HG03060 (cell line): Measurements from ENCODE around the gene PCSK9.
A peak's percentile ranks its signal among the peaks of the same experiment; 100 is the strongest.
"Not testable (repeated sequence)": the region's sequence is repeated elsewhere in the genome, so short reads cannot be mapped to it uniquely, and the experiment has no call there.

Experiments used
- ATAC-seq: cut with Tn5 transposase; IDR thresholded peaks from one replicate; pipeline ENCODE4 v1.9.1; 2021; ENCODE audit warnings: low read depth, moderate number of reproducible peaks; ENCODE audit not compliant: unreplicated experiment

Gene PCSK9

DNA sequence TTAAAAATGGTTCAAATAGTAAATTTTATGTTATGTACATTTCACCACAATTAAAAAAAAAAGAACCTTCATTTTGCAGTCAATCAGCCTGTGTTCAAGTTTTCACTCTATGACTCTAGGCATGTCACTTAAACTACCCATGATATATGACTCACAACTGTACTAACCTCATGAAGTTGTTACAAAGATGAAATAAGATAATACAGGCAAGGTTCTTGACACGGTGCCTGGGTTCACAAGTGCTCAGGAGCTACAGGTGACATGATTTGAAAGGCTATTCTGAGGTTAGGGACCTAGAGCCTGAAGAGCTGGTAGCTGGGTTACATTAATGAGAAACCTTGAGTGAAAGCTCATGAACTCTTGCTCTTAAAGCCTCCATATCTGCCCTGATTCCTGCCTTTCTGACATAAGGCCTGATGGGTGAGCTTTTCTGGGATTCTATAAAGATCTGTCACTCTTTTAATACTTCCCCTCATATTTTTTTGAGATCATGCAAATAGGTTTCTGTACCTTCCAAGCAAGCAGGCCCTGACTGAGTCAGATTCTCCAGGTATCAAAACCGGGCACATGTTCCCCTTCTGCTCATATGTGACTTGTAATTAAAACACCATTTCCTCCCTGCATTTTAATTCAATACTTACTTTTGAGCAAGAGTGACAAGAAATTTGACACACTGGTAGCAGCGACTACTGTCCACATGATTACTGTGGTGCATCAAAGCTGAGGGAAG, 34.0 kb downstream of the PCSK9 start:
- ATAC-seq: peak; percentile 56

GRCh38 chr1:55074455-55074854, 35.1 kb downstream of the PCSK9 start:
- no peak for ATAC-seq

GRCh38 chr1:55076356-55076755, 37.0 kb downstream of the PCSK9 start:
- no peak for ATAC-seq

DNA sequence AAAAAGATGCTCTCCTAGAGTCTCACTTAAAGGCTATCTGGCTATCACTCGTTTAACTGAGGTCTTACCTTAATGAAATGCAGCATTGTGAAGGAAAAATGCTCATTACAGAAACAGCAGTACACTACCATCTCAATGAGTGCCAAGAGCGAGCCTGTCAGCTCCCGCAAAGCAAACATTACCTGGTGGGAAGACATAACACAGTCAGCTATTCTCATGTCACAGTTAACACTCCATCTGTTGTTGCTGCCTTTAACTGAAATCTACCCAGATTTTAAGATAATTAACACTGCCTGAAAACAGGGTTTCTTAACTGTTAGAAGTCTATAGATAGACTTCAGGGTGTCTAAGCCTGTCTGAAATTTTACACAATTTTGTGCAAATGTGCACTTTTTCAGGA, 39.1 kb downstream of the PCSK9 start:
- ATAC-seq: no peak

DNA sequence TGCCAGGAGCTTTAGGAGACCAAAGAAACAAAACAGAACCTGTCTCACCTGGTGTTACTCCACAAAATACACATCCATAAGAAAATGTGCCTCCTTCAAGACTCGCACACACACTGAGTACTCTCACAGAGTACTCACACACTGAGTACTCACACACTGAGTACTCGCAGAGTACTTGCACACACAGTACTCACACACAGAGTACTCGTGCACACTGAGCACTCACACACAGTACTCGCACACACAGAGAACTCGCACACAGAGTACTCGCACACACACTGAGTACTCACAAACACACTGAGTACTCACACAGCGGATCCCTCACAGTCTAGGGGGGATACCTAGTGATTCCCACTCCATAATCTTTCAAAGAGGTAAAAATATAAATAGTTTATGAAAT, 40.3 kb downstream of the PCSK9 start:
- ATAC-seq: no peak

DNA sequence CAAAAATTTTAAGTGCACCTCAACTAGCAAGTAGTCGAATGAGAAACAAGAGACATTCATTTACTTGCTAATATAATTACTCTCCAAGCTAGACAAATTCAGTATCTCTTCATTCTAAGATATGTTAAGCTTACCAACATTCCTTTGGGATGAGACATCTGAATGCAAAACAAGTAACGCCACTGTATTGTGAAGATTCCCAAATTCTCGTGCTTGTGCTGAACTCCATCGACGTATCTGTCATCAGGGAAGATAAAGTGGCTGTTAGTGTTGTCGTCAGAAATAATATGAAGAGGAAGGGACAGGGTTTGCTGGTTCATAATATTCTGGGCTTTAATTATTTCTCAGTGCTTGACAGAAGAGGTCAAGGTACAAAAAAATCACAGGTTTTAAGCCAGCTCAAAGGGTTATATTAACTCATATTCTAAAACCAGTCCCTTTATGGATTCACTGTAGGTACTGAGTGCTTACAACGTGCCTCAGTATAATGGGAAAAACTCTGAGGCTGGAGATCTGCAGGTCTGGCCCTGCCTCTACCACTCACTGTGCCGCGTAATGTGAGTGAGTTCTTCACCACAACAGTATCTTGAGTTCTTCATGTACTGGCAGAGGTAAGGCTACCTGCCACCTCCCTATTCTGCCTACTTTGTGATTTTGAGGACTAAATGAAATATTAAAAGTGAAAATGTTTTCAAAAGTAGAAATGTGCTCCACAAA, 42.0 kb downstream of the PCSK9 start:
- no peak for ATAC-seq

- ATAC-seq: no peak
Measured at GRCh38 chr1:55081905-55082296, 42.6 kb downstream of the PCSK9 start.

DNA sequence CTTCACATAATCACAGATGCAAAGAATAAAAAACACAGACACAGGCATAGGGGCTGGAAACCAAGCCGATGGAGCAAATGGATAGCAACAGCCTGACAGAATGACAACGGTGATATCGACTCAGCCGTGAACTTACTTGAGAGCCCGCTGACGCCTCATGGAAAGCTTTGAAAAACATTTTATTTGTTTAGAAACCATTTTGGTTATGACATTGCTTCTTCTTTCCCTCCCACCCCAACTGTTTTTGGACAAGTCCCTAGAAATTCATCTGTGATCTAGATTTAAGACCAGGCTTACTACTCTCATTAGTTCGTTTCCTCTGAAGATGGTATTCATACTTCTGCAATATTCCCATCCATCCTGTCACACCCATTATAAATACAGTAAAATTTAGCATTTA, 44.9 kb downstream of the PCSK9 start:
- no peak for ATAC-seq

DNA sequence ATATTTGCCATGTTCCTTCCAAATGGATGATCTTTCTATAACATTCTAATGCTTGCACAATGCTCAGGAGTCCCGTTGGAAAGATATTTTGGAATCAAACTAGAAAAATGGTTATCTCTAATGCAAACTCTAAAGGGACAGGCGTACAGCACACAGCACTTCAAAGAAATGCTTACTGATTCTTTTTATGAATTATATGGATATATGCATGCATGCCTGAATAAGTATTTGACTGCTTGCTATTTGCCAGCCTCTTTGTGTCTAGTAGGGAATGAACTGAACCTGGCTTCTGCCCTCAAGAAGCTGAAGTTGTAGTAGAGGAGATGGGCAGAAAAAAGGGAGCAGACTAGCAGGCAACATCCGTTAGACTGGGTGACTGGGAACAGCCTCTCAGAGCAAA, 48.1 kb downstream of the PCSK9 start:
- ATAC-seq: no peak

DNA sequence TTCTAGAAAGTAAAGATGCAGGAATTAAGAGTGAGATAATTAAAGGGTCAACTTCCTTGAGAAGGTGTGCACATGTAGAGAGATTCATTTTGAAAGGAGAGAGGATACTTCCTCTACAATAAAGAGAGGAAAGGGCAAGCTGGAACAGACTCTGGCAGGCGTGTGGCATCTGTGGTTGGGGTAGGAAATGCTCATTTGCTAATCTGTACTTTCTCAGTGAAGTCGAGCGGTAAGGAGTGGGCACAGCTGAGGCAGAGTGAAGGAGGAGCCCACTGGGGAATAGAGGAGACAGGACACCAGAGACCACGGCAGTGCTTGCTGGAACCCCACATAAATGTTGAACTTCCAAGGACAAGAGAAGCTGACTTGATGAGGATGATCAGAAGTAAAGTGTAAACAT, 49.1 kb downstream of the PCSK9 start:
- no peak for ATAC-seq

- no peak for ATAC-seq
Measured at GRCh38 chr1:55089683-55090082, 50.3 kb downstream of the PCSK9 start.

GRCh38 chr1:55092475-55092874, 53.1 kb downstream of the PCSK9 start:
- ATAC-seq: no peak

DNA sequence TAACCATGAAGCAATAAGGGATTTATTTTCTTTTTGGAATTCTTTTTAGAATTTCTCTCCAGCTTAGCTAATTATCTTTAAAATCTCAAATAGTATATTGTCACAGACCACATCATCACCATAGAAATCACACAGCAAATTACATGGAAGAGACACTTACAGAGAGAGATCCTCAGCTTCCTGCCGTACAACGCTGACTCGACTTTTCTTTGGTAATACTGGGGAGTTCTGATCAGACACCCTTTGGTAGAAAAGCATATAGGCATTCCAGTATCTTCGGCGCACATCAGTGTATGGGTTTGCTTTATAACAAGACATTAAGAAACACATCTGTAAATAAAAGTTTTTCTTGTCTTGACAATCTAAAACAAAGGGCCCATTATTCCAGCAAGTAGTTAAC, 55.7 kb downstream of the PCSK9 start:
- no peak for ATAC-seq

DNA sequence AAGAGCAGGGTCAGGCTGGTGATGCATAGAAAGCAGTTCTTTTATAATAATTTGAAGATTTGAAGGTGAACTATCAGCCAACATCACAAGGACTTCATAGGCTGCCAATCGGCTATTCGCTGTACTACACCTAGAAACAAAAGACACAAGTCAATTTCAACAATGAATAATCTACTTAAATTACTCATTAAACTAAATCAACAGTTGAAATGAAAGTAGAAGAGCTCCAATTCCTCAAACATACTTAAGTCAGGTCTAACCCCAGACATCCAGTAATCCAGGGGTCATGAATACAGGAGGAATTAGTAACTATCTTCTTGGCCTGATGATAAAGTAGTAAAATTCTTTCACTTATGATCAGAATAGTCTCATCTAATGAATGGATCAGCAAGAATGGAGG, 64.5 kb downstream of the PCSK9 start:
- ATAC-seq: no peak

DNA sequence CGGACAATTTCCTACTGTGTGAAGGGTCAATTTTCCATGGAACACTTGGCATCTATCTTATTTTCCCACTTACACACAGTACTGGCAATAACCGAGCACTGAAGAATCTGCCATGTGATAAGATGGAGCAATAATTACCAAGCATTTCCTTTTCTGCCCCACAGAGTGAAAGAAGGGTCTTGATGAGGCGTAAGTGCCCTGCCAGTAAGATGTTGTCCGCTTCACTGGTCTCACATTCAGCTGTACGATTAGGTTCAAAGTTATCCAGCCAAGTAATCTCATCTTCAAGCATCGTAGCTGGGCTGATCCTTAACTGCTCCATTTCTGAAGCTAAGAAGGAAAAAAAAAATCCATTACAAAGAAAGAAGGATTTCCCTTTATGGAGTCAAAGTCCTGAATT, 67.8 kb downstream of the PCSK9 start:
- no peak for ATAC-seq

GRCh38 chr1:55109005-55109404, 69.7 kb downstream of the PCSK9 start:
- ATAC-seq: not testable (repeated sequence)
